ENCODE measurements around the gene MDFI. TPM values are rescaled to one million over a fixed set of nuclear protein-coding genes. Genes with fewer than 3 reads are reported as not detected.

Gene MDFI
- total and polyA plus RNA-seq, 12 donors: 0.34 to 4.4 (median 1.3) TPM

- 90 to 91% methylated on average over 2 of the region's 2 CpGs for WGBS, 2 donors
- ATAC-seq: no peak
- no peaks in the 10 kb centered on the region for H3K4me1 ChIP-seq
- no peak overlapping the region for H3K27ac ChIP-seq
- no peak for DNase-seq
- no peak overlapping the region for H3K4me3 ChIP-seq
- no peaks in the 10 kb centered on the region for H3K36me3 ChIP-seq
- intact Hi-C loops (cut with DNase I): no loop called here
- H3K27me3 ChIP-seq: peaks cover 0 to 15% (median 0%) of the 10 kb centered on the region in 7 donors
- H3K9me3 ChIP-seq: no peaks in the 10 kb centered on the region
- no peak for TF ChIP-seq CTCF (IDR thresholded peaks at IDR 0.05)
Measured at GRCh38 chr6:41650120-41650519, 11.9 kb downstream of the MDFI start.

- Histone ChIP-seq H3K4me3 (no peak overlapping the region), H3K27ac (no peak overlapping the region), H3K36me3 (no peaks in the 10 kb centered on the region), H3K9me3 (no peaks in the 10 kb centered on the region), H3K4me1 (peaks cover 0 to 10% (median 3%) of the 10 kb centered on the region in 9 donors), H3K27me3 (peaks cover 0 to 12% (median 0%) of the 10 kb centered on the region in 7 donors)
- WGBS, 2 donors: 84 to 86% methylated on average over 11 of the region's 11 CpGs
- DNase-seq (no peak), ATAC-seq (no peak)
- intact Hi-C loops (cut with DNase I): no loop called here
- TF ChIP-seq CTCF (IDR thresholded peaks at IDR 0.05): no peak
Measured at GRCh38 chr6:41651246-41651961, 13.1 kb downstream of the MDFI start.

- no peak for TF ChIP-seq CTCF (IDR thresholded peaks at IDR 0.05)
- Histone ChIP-seq H3K4me3 (no peak overlapping the region), H3K27me3 (peaks cover 0 to 11% (median 0%) of the 10 kb centered on the region in 7 donors), H3K27ac (no peak overlapping the region), H3K9me3 (no peaks in the 10 kb centered on the region), H3K4me1 (peaks cover 0 to 16% (median 7%) of the 10 kb centered on the region in 9 donors), H3K36me3 (no peaks in the 10 kb centered on the region)
- ATAC-seq (no peak), DNase-seq (no peak)
- WGBS, 2 donors: 90 to 91% methylated on average over 14 of the region's 14 CpGs
- intact Hi-C loops (cut with DNase I): no loop called here
Measured at GRCh38 chr6:41651962-41652657, 13.8 kb downstream of the MDFI start.

- WGBS, 2 donors: 87 to 90% methylated on average over 32 of the region's 32 CpGs
- Histone ChIP-seq H3K36me3 (no peaks in the 10 kb centered on the region), H3K27me3 (peaks cover 0 to 9% (median 0%) of the 10 kb centered on the region in 7 donors), H3K4me1 (peaks cover 0 to 16% (median 7%) of the 10 kb centered on the region in 9 donors), H3K27ac (no peak overlapping the region), H3K9me3 (no peaks in the 10 kb centered on the region), H3K4me3 (no peak overlapping the region)
- DNase-seq (no peak), ATAC-seq (no peak)
- TF ChIP-seq CTCF (IDR thresholded peaks at IDR 0.05): no peak
- intact Hi-C loops (cut with DNase I): no loop called here
Measured at GRCh38 chr6:41652866-41653652, 14.8 kb downstream of the MDFI start.
